SJCRH30 (cell line): ENCODE measurements around the gene MRO. TPM values are rescaled to one million over a fixed set of nuclear protein-coding genes. Genes with fewer than 3 reads are reported as not detected.

Source experiments
- DNase-seq, 2 experiments: peaks; one replicate each; pipeline ENCODE4 v3.0.0-alpha.2; 2015 to 2020
- H3K27ac ChIP-seq: fragments of 250-450 bp; sonication (Bioruptor Pico); 2 replicates; pipeline ENCODE4 v1.5.1; 2020; ENCODE audit warnings: mild to moderate bottlenecking, moderate library complexity
- H3K27me3 ChIP-seq: fragments of 250-450 bp; sonication (Bioruptor Pico); 2 replicates; pipeline ENCODE4 v1.5.1; 2020; ENCODE audit warnings: mild to moderate bottlenecking, moderate library complexity
- H3K36me3 ChIP-seq: fragments of 250-450 bp; sonication (Bioruptor Pico); 2 replicates; pipeline ENCODE4 v1.5.1; 2020; ENCODE audit warnings: mild to moderate bottlenecking, moderate library complexity
- H3K4me1 ChIP-seq: fragments of 250-450 bp; sonication (Bioruptor Pico); 2 replicates; pipeline ENCODE4 v1.5.1; 2020; ENCODE audit warnings: mild to moderate bottlenecking, moderate library complexity
- H3K4me3 ChIP-seq: fragments of 250-450 bp; sonication (Bioruptor Pico); 2 replicates; pipeline ENCODE4 v1.5.1; 2020; ENCODE audit warnings: mild to moderate bottlenecking, moderate library complexity
- H3K9me3 ChIP-seq: fragments of 250-450 bp; sonication (Bioruptor Pico); replicated peaks from 2 replicates; pipeline ENCODE4 v1.5.1; 2020; ENCODE audit warnings: mild to moderate bottlenecking, moderate library complexity
- total RNA-seq: library from RNA; depleted of rRNA; stranded (reverse); fragments of >200 nt; shearing (Covaris generic); gene quantifications from 2 replicates; pipeline ENCODE4 v1.2.3, GENCODE V29; 2014; rRNA removed

The MRO gene
- total RNA-seq, 1 experiment from 2014 or later: 0.06 TPM

GRCh38 chr18:50750546-50750945 is 69.3 kb downstream of the MRO start:
- H3K4me3 ChIP-seq: no peak overlapping the region
- H3K27me3 ChIP-seq: no peaks in the 10 kb centered on the region
- no peak for DNase-seq
- no peaks in the 10 kb centered on the region for H3K36me3 ChIP-seq
- H3K9me3 ChIP-seq: no peaks in the 10 kb centered on the region
- no peak overlapping the region for H3K27ac ChIP-seq
- no peaks in the 10 kb centered on the region for H3K4me1 ChIP-seq

GRCh38 chr18:50749945-50750344 is 69.9 kb downstream of the MRO start:
- no peaks in the 10 kb centered on the region for H3K4me1 ChIP-seq
- DNase-seq: no peak

GRCh38 chr18:50749421-50749820 is 70.4 kb downstream of the MRO start:
- no peaks in the 10 kb centered on the region for H3K9me3 ChIP-seq
- no peaks in the 10 kb centered on the region for H3K36me3 ChIP-seq
- no peak overlapping the region for H3K4me3 ChIP-seq
- no peaks in the 10 kb centered on the region for H3K4me1 ChIP-seq
- no peak for DNase-seq
- no peaks in the 10 kb centered on the region for H3K27me3 ChIP-seq
- no peak overlapping the region for H3K27ac ChIP-seq

More at GRCh38 chr18:50749945-50750344, 69.9 kb downstream of the MRO start:
- Histone ChIP-seq H3K27ac (no peak overlapping the region), H3K27me3 (no peaks in the 10 kb centered on the region), H3K9me3 (no peaks in the 10 kb centered on the region), H3K4me3 (no peak overlapping the region), H3K36me3 (no peaks in the 10 kb centered on the region)

- Histone ChIP-seq H3K27ac (no peak overlapping the region), H3K4me3 (no peak overlapping the region)
- DNase-seq: no peak
These were observed 71.3 kb downstream of the MRO start for GRCh38 chr18:50748243-50749229.

GRCh38 chr18:50747849-50748242 is 72.0 kb downstream of the MRO start:
- Histone ChIP-seq H3K9me3 (no peaks in the 10 kb centered on the region), H3K4me1 (no peaks in the 10 kb centered on the region), H3K27ac (no peak overlapping the region), H3K4me3 (no peak overlapping the region), H3K36me3 (no peaks in the 10 kb centered on the region), H3K27me3 (no peaks in the 10 kb centered on the region)
- DNase-seq: no peak

More at GRCh38 chr18:50748243-50749229, 71.3 kb downstream of the MRO start:
- Histone ChIP-seq H3K9me3 (no peaks in the 10 kb centered on the region), H3K4me1 (no peaks in the 10 kb centered on the region), H3K27me3 (no peaks in the 10 kb centered on the region), H3K36me3 (no peaks in the 10 kb centered on the region)

- Histone ChIP-seq H3K27ac (no peak overlapping the region), H3K4me3 (no peak overlapping the region), H3K27me3 (no peaks in the 10 kb centered on the region), H3K9me3 (no peaks in the 10 kb centered on the region), H3K36me3 (no peaks in the 10 kb centered on the region), H3K4me1 (no peaks in the 10 kb centered on the region)
- no peak for DNase-seq
These were observed 73.9 kb downstream of the MRO start for GRCh38 chr18:50745945-50746344.

Other genes with a start within 250 kb of the MRO start
- gene ME2, start 59.1 kb upstream of the MRO start, total RNA-seq: 56.6 and 62.4 TPM in 2 replicates
- 4.6 and 7.5 TPM in 2 replicates for gene ELAC1, start 148.0 kb upstream of the MRO start, total RNA-seq
- gene SMAD4, start 210.2 kb upstream of the MRO start, total RNA-seq: 97.2 and 108 TPM in 2 replicates